OCI-LY3 (cell line): ENCODE data around the gene CAMTA1.

Experiments used
- H2AFZ ChIP-seq: fragments of 200-600, 300-600 bp; shearing (Covaris generic); 2 replicates; pipeline ENCODE4 v1.6.0; 2014; ENCODE audit warnings: antibody characterized with exemption, low read depth, low read length
- H3K27ac ChIP-seq: fragments of 200-600, 300-600 bp; sonication (generic); 2 replicates; pipeline ENCODE4 v1.5.1; 2014; ENCODE audit warnings: mild to moderate bottlenecking, low read length, moderate library complexity, mixed read lengths
- H3K27me3 ChIP-seq: fragments of 200-600, 300-600 bp; sonication (generic); 2 replicates; pipeline ENCODE4 v1.6.1; 2014; ENCODE audit warnings: low read depth, low read length, mixed read lengths
- H3K36me3 ChIP-seq: fragments of 200-600, 300-600 bp; sonication (generic); replicated peaks from 2 replicates; pipeline ENCODE3; 2014; ENCODE audit warnings: low read depth, low read length, mixed read lengths
- H3K4me1 ChIP-seq: fragments of 300-600, 200-600 bp; sonication (generic); 2 replicates; pipeline ENCODE4 v1.6.1; 2014; ENCODE audit warnings: low read length, mixed read lengths
- H3K4me2 ChIP-seq: fragments of 200-600, 300-600 bp; sonication (generic); 2 replicates; pipeline ENCODE4 v1.6.1; 2014; ENCODE audit warnings: low read length, mixed read lengths
- H3K4me3 ChIP-seq: fragments of 300-600, 200-600 bp; sonication (generic); 2 replicates; pipeline ENCODE4 v1.5.1; 2014; ENCODE audit warnings: antibody characterized with exemption, mild to moderate bottlenecking, low read length, moderate library complexity
- H3K79me2 ChIP-seq: fragments of 300-600, 200-600 bp; shearing (Covaris generic); 2 replicates; pipeline ENCODE4 v1.6.1; 2014; ENCODE audit warnings: mild to moderate bottlenecking, low read length, mixed read lengths
- H3K9ac ChIP-seq: fragments of 300-600, 200-600 bp; shearing (Covaris generic); 2 replicates; pipeline ENCODE4 v1.6.0; 2014; ENCODE audit warnings: mild to moderate bottlenecking, low read length, moderate library complexity
- H3K9me3 ChIP-seq: fragments of 200-600, 300-600 bp; shearing (Covaris generic); 2 replicates; pipeline ENCODE4 v1.6.1; 2014; ENCODE audit warnings: low read length, mixed read lengths; ENCODE audit not compliant: insufficient read depth
- H4K20me1 ChIP-seq: fragments of 200-600, 300-600 bp; sonication (generic); 2 replicates; pipeline ENCODE4 v1.6.1; 2016; ENCODE audit warnings: low read length, mixed read lengths; ENCODE audit not compliant: insufficient read depth
- CTCF ChIP-seq: fragments of 200-600, 300-600 bp; sonication (generic); IDR thresholded peaks from 2 replicates; pipeline ENCODE4 v1.5.1; 2014; ENCODE audit warnings: antibody characterized with exemption, low read length, low read depth
- EZH2phosphoT487 ChIP-seq: fragments of 200-600 bp; shearing (Covaris generic); IDR thresholded peaks from 2 replicates; pipeline ENCODE4 v1.6.1; 2018; ENCODE audit warnings: antibody characterized with exemption, mixed run types, low read depth

Gene CAMTA1

GRCh38 chr1:7420098-7420445, 634.8 kb downstream of the CAMTA1 start:
- no peak for TF ChIP-seq EZH2phosphoT487
- TF ChIP-seq CTCF: no peak

DNA sequence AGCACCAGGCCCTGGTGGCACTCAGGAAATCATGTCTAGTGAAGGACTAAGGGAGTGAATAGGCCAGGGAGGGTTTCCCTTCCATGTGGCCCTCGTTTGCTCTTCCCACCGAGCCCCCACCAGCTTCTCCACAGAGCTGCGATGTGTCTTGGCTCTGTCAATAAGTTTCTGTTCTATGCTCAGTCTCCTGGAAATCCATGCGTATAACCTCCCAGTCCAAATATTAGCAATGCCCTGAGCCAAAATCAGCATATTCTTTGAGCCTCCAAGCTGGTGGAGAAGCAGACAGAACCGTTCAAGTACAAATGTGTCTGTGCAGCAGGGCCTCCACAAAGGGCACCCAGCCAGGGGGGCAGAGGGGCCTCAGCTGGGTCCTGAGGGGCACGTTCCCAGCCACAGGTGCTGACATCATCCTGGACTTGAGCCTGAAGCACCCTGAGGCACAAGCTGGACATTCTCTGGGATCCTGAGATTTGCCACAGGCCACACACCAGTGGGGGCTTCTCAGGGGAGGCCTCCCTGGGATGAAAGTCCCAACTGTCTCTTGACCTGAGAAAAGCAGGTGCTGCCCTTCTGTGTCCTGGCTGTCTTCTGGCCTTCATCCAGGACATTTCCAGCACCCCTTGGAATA, 635.3 kb downstream of the CAMTA1 start:
- H3K9ac ChIP-seq: no peak overlapping the region
- H2AFZ ChIP-seq: no peak overlapping the region
- H3K27me3 ChIP-seq: no peaks in the 10 kb centered on the region
- H3K79me2 ChIP-seq: no peaks in the 10 kb centered on the region
- no peaks in the 10 kb centered on the region for H4K20me1 ChIP-seq
- no peak overlapping the region for H3K27ac ChIP-seq
- H3K9me3 ChIP-seq: no peaks in the 10 kb centered on the region
- no peak overlapping the region for H3K4me2 ChIP-seq
- H3K36me3 ChIP-seq: no peaks in the 10 kb centered on the region
- no peak overlapping the region for H3K4me3 ChIP-seq
- no peaks in the 10 kb centered on the region for H3K4me1 ChIP-seq
- TF ChIP-seq EZH2phosphoT487: no peak
- TF ChIP-seq CTCF: no peak

More at GRCh38 chr1:7420098-7420445, 634.8 kb downstream of the CAMTA1 start:
- no peaks in the 10 kb centered on the region for H4K20me1 ChIP-seq
- H2AFZ ChIP-seq: no peak overlapping the region
- H3K9me3 ChIP-seq: no peaks in the 10 kb centered on the region
- no peaks in the 10 kb centered on the region for H3K27me3 ChIP-seq
- H3K4me3 ChIP-seq: no peak overlapping the region
- no peak overlapping the region for H3K27ac ChIP-seq
- H3K4me2 ChIP-seq: no peak overlapping the region
- no peaks in the 10 kb centered on the region for H3K79me2 ChIP-seq
- H3K4me1 ChIP-seq: no peaks in the 10 kb centered on the region
- H3K36me3 ChIP-seq: no peaks in the 10 kb centered on the region
- H3K9ac ChIP-seq: no peak overlapping the region

DNA sequence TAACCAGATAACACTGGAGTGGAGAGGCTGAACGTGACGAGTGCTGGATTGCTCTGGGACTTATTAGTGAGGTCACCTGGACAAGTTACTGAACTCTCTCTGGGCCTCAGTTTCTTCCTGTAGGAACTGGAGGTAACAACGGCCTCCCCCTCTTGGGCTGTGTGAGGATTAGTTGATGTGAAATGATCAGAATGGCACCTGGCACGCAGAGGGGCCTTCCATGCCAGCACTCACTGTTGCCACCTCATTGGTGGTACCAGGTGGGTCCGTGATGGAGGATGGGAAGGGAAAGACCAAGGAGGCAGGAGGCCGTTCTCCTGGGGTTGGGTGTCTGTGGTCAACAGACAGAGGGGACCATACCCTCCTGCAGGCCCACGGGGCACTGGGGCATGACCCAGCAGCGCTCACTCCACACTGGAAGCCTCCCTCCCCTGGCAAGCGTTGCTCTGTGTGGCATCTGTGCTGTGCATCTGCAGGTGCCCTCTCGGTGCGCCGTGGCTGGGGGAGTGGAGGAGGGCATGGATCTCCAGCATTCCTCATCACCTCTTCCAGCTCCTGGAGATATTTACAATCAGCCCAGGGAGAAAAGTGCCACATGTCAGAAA, 636.3 kb downstream of the CAMTA1 start:
- no peaks in the 10 kb centered on the region for H3K27me3 ChIP-seq

GRCh38 chr1:7422081-7422480, 636.8 kb downstream of the CAMTA1 start:
- no peaks in the 10 kb centered on the region for H3K79me2 ChIP-seq
- no peak overlapping the region for H3K9ac ChIP-seq
- no peaks in the 10 kb centered on the region for H3K36me3 ChIP-seq
- no peaks in the 10 kb centered on the region for H3K27me3 ChIP-seq
- TF ChIP-seq CTCF (no peak), EZH2phosphoT487 (no peak)
- no peak overlapping the region for H2AFZ ChIP-seq
- no peaks in the 10 kb centered on the region for H4K20me1 ChIP-seq
- H3K9me3 ChIP-seq: no peaks in the 10 kb centered on the region
- no peaks in the 10 kb centered on the region for H3K4me1 ChIP-seq
- no peak overlapping the region for H3K4me2 ChIP-seq
- H3K27ac ChIP-seq: no peak overlapping the region
- no peak overlapping the region for H3K4me3 ChIP-seq

More for the DNA sequence above, 636.3 kb downstream of the CAMTA1 start:
- TF ChIP-seq EZH2phosphoT487 (no peak), CTCF (no peak)
- no peak overlapping the region for H3K9ac ChIP-seq
- no peaks in the 10 kb centered on the region for H3K79me2 ChIP-seq
- no peaks in the 10 kb centered on the region for H3K9me3 ChIP-seq
- H3K4me1 ChIP-seq: no peaks in the 10 kb centered on the region
- H4K20me1 ChIP-seq: no peaks in the 10 kb centered on the region
- no peaks in the 10 kb centered on the region for H3K36me3 ChIP-seq
- H3K27ac ChIP-seq: no peak overlapping the region
- no peak overlapping the region for H3K4me2 ChIP-seq
- H3K4me3 ChIP-seq: no peak overlapping the region
- H2AFZ ChIP-seq: no peak overlapping the region
